ENCODE measurements around the gene PEF1.

PEF1 gene

GRCh38 chr1:31581821-31582810 is 62.6 kb downstream of the PEF1 start:
- no peak for DNase-seq

- DNase-seq = no peak
These were observed 63.6 kb downstream of the PEF1 start for GRCh38 chr1:31580891-31581603.

- no peak for DNase-seq
These were observed 64.2 kb downstream of the PEF1 start for GRCh38 chr1:31580513-31580870.

All from inflammatory macrophage treated with lipopolysaccharide for 1 hour (primary cell).